ENCODE results near the gene ZNF32. TPM values are rescaled to one million over a fixed set of nuclear protein-coding genes. Genes with fewer than 3 reads are reported as not detected.

Gene ZNF32
- total RNA-seq, 8 experiments from 2014 or later, result 29.8 to 49.5 (median 38.2) TPM

DNA sequence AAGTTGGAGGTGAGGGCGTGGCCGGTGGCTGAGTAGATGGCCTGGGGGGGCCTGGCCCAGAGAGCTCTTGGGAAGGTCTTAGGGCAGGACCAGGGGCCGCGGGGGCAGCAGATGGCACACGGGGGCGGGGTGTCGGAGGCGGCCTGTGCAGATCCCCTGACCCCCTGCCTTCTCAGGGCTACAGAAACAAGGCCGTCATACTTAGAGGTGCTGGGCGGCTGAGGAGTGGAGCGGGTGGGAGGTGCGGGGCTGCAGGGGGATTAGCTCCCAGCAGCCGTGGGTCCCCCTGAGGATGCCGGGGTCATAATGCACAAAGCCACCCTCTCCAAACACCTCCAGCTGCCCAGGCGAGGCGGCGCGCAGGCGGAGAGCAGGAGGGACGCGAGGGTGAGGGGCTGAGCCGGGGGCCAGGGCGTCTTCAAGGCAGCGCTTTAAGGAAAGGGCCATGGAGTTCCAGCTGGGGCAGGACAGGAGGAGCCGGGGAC is 40.4 kb upstream of the ZNF32 start:
- H3K27ac ChIP-seq, result no peak overlapping the region

DNA sequence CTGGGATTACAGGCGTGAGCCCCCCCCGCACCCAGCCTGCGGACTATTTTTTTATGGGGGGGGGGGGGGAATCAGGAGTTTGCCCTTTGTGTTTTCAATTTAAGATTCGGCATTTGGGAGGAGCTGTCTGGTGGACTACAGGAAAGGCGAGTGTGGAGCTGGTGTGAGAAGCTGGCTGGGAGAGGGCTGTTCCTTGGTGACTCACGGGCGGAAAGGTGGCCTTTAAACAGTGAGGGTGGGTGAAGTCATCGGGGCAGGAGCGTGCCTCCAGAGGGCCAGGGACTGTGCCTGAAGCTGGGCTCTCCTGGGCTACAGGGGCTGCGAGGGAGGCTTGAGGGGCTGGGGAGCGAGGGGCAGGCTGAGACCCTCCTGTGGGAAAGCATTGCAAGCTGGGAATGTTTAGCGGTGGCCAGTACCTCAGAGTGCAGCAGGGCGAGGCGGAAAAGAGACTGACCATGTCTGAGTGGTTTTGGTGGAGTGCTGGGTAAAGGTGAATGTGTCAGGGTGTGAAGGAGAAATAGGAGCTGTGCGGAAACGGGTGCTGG is 39.7 kb upstream of the ZNF32 start:
- Histone ChIP-seq H3K4me1 (replicated peaks in 1 of 2) (peaks cover 0 to 6% of the 10 kb centered on the region in 2 donors), H3K27ac (no peak overlapping the region), H3K4me3 (no peak overlapping the region)
- in situ Hi-C loops (cut with MboI; ENCODE audit: low pct_unique_long_range_greater_than_20kb in 2 of 9, low sequenced_read_pairs in 9 of 9, unreplicated experiment in 9 of 9), result loop anchor here in 6 of 9 experiments (25.0 kb wide), 2 partner anchors 699 to 1174 kb away; partner anchors contain the start of gene CXCL12 (in 4 of the 6)
- WGBS, 10 experiments, result 86 to 100% methylated on average over 1 to 5 of the region's 16 CpGs; no CpG with 5 or more reads in 8 of the 10 experiments
- no peak for ATAC-seq (replicated peaks in 6 of 8)

More for the DNA sequence above, 40.4 kb upstream of the ZNF32 start:
- in situ Hi-C loops (cut with MboI; ENCODE audit: low pct_unique_long_range_greater_than_20kb in 2 of 9, low sequenced_read_pairs in 9 of 9, unreplicated experiment in 9 of 9), result loop anchor here in 6 of 9 experiments (25.0 kb wide), 2 partner anchors 698 to 1173 kb away; partner anchors contain the start of gene CXCL12 (in 4 of the 6)
- no peak for ATAC-seq (replicated peaks in 6 of 8)
- WGBS, 10 experiments, result 100% methylated on average over 2 of the region's 25 CpGs; no CpG with 5 or more reads in 9 of the 10 experiments
- Histone ChIP-seq H3K4me3 (no peak overlapping the region), H3K4me1 (replicated peaks in 1 of 2) (peaks cover 0 to 6% of the 10 kb centered on the region in 2 donors)

DNA sequence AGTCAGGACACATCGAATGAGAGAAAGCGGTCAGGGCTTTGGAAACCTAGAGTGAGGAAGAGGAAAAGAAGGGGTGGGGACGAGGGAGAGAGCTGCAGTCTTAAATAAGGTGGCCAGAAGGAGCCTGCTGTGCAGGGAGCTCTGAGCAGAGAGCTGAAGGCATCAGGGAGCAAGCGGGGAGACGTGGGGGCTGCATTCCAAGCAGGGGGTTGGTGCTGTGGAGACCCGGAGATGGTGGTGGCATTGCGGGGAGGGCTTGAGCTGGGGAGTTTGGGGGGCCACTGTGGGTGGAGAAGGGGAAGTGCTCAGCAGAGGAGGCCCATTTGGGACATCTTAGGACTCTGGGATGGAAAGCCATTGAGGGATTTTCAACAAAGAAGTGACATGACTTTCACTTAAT is 38.7 kb upstream of the ZNF32 start:
- Histone ChIP-seq H3K4me3 (no peak overlapping the region), H3K4me1 (replicated peaks in 1 of 2) (peaks cover 0 to 6% of the 10 kb centered on the region in 2 donors), H3K27ac (no peak overlapping the region)
- WGBS, 10 experiments, result 67 to 83% (median 75%) methylated on average over 1 to 3 of the region's 7 CpGs; no CpG with 5 or more reads in 7 of the 10 experiments
- in situ Hi-C loops (cut with MboI; ENCODE audit: low pct_unique_long_range_greater_than_20kb in 2 of 9, low sequenced_read_pairs in 9 of 9, unreplicated experiment in 9 of 9), result loop anchor here in 6 of 9 experiments (25.0 kb wide), 2 partner anchors 700 to 1175 kb away; partner anchors contain the start of gene CXCL12 (in 4 of the 6)
- no peak for ATAC-seq (replicated peaks in 6 of 8)

DNA sequence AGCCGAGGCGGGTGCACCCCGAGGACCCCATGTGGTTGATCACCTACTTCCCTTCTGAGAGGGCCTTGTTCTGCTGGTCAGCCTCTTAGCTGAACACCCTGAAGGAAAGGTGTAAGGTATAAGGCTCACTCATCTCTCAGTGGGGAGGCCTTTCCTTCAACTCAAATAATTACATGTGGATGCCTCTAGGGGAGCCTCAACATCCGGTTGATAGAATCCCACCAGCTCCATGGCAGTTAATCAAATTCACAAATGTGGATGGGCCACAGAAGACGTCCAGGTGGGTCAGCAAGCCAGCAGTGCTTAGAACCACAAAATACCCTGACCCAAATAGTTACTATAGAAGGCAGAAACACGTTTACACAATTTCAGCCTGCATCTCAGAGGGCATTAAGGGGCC is 37.7 kb upstream of the ZNF32 start:
- 25 to 93% (median 60%) methylated on average over 1 to 4 of the region's 6 CpGs; no CpG with 5 or more reads in 1 of the 10 experiments for WGBS, 10 experiments
- no peak for ATAC-seq (replicated peaks in 6 of 8)
- Histone ChIP-seq H3K4me3 (no peak overlapping the region), H3K4me1 (replicated peaks in 1 of 2) (peaks cover 0 to 6% of the 10 kb centered on the region in 2 donors), H3K27ac (no peak overlapping the region)
- in situ Hi-C loops (cut with MboI; ENCODE audit: low pct_unique_long_range_greater_than_20kb in 2 of 9, low sequenced_read_pairs in 9 of 9, unreplicated experiment in 9 of 9), result loop anchor here in 6 of 9 experiments (25.0 kb wide), 2 partner anchors 701 to 1176 kb away; partner anchors contain the start of gene CXCL12 (in 4 of the 6)

DNA sequence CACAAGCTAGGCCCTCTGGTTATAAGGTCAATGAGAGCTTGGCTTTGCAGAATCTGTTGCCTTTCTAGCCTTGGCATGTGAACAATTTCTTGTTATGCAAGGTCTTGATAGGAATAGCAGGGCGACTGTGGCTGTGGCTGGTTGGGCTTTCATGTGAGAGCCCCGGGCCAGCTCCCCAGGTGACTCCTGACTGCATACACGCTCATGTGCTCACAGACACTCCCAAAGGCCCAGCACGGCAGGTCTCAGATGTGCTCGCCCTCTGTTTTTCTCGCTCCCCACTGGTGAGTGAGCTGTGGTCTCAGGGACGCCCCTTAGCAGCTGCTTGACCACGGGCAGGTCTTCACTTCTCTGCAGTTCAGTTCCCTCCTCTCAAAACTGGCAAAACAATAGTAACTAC is 37.1 kb upstream of the ZNF32 start:
- Histone ChIP-seq H3K27ac (no peak overlapping the region), H3K4me3 (no peak overlapping the region), H3K4me1 (replicated peaks in 1 of 2) (peaks cover 0 to 6% of the 10 kb centered on the region in 2 donors)
- WGBS, 10 experiments, result 33 to 92% (median 73%) methylated on average over 1 to 8 of the region's 8 CpGs; no CpG with 5 or more reads in 4 of the 10 experiments
- in situ Hi-C loops (cut with MboI; ENCODE audit: low pct_unique_long_range_greater_than_20kb in 2 of 9, low sequenced_read_pairs in 9 of 9, unreplicated experiment in 9 of 9), result loop anchor here in 6 of 9 experiments (25.0 kb wide), 2 partner anchors 702 to 1177 kb away; partner anchors contain the start of gene CXCL12 (in 4 of the 6)
- ATAC-seq (replicated peaks in 6 of 8), result no peak

DNA sequence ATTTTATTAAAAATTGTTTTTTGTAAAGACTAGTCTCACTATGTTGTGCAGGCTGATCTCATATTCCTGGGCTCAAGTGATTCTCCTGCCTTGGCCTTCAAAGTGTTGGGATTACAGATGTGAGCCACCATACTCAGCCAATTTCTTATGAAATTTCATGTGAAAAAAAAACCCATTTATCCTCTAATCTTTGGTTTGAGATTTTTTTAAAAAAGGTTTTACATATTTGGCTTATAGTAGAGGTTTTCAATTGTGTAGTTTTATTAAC is 35.5 kb upstream of the ZNF32 start:
- no peak for ATAC-seq (replicated peaks in 6 of 8)
- in situ Hi-C loops (cut with MboI; ENCODE audit: low pct_unique_long_range_greater_than_20kb in 2 of 9, low sequenced_read_pairs in 9 of 9, unreplicated experiment in 9 of 9), result loop anchor here in 6 of 9 experiments (25.0 kb wide), 2 partner anchors 703 to 1178 kb away; partner anchors contain the start of gene CXCL12 (in 4 of the 6)

DNA sequence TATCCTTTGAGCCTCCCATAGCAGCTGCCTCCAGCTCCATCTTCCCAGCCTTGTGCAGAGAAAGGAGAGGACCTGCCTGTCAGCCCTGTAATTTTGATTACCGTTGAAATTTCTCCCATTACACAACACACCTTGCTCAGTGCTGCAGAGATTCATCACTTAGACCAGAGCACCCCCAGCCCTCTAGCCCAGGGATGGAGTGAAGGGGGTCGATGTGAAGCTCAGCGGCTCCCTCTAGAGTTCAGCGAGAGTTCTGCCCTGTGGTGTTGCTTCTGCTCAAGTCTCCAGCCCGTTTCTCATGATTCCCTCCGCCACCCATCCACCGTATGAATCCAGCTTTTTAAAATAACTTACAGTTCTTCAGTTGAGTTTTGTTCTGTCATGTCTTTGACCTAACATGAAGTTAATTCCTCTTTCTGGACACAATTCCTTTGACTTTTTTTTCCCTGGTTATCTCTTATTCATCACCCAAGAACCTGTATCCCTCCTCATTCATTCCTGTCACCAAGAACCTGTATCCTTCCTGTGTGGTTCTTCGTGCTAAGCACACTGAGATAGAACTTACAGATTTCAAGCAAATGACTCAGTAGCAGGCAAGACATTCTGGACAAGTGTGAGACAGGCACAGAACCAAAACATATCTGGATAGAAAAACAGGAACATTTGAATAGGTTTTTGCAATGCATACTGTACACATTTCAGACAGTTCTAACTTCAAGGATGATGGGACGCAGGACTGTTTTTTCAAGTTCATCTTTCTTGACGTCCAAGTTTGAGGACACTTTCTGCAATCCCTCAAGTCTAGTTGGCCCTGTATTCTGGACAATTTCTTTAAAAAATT is 35.0 kb upstream of the ZNF32 start:
- in situ Hi-C loops (cut with MboI; ENCODE audit: low pct_unique_long_range_greater_than_20kb in 2 of 9, low sequenced_read_pairs in 9 of 9, unreplicated experiment in 9 of 9), result loop anchor here in 6 of 9 experiments (25.0 kb wide), 2 partner anchors 704 to 1179 kb away; partner anchors contain the start of gene CXCL12 (in 4 of the 6)
- peak in 3 of 8 experiments; percentile 29 to 66 (median 64) for ATAC-seq (replicated peaks in 6 of 8)
- WGBS, 10 experiments, result 29 to 85% (median 53%) methylated on average over 2 to 8 of the region's 10 CpGs; no CpG with 5 or more reads in 1 of the 10 experiments
- H3K27ac ChIP-seq, result no peak overlapping the region
- H3K4me1 ChIP-seq (replicated peaks in 1 of 2), result no peaks in the 10 kb centered on the region
- H3K4me3 ChIP-seq, result no peak overlapping the region

More for the DNA sequence above, 35.5 kb upstream of the ZNF32 start:
- Histone ChIP-seq H3K4me3 (no peak overlapping the region), H3K4me1 (replicated peaks in 1 of 2) (no peaks in the 10 kb centered on the region), H3K27ac (no peak overlapping the region)

DNA sequence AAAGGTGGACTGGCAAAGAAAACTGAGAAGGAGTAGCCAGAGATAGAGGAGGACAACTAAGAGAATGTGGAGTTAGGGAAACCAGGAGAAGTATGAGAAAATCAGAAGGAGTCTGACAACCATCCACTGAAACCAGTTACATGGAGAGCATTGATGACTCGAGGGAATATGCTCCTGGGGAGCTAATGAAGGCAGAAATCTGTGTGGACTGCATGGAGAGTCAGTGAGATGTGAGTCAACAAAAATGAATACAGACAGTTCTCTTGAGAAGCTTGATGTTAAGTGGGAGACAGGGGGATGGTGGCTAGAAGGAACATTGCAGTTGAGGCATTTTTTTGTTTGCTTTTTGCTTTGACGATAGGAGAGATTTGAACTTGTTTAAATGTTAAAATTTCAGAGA is 34.3 kb upstream of the ZNF32 start:
- no peak overlapping the region for H3K27ac ChIP-seq
- no peak overlapping the region for H3K4me3 ChIP-seq
- WGBS, 10 experiments, result 0 to 86% (median 72%) methylated on average over 1 to 2 of the region's 2 CpGs; no CpG with 5 or more reads in 2 of the 10 experiments
- ATAC-seq (replicated peaks in 6 of 8), result peak in 1 of 8 experiments; percentile 40
- H3K4me1 ChIP-seq (replicated peaks in 1 of 2), result no peaks in the 10 kb centered on the region
- in situ Hi-C loops (cut with MboI; ENCODE audit: low pct_unique_long_range_greater_than_20kb in 2 of 9, low sequenced_read_pairs in 9 of 9, unreplicated experiment in 9 of 9), result loop anchor here in 6 of 9 experiments (25.0 kb wide), 2 partner anchors 704 to 1179 kb away; partner anchors contain the start of gene CXCL12 (in 4 of the 6)

DNA sequence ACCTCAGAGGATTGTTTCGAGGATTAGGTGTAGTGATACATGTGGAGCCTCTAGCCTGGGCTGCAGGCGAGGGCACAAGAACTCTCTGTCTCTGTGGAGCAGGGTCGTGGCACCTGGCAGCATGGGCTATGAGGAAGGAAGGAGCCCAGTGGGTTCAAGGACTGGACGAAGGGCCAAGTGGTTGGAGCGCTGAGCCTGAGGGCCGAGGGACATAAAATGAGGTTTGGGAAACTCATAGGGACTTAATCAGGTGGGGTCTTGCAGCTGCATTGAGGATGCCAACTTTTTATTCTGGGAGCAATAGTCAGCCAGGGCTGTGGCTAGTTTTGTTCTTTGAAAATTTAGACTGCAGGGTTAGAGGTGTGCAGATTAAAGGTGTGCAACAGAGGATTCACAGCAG is 33.0 kb upstream of the ZNF32 start:
- H3K4me3 ChIP-seq, result no peak overlapping the region
- WGBS, 10 experiments, result 0 to 100% (median 78%) methylated on average over 1 to 6 of the region's 6 CpGs; no CpG with 5 or more reads in 4 of the 10 experiments
- H3K27ac ChIP-seq, result no peak overlapping the region
- H3K4me1 ChIP-seq (replicated peaks in 1 of 2), result no peaks in the 10 kb centered on the region
- no peak for ATAC-seq (replicated peaks in 6 of 8)
- in situ Hi-C loops (cut with MboI; ENCODE audit: low pct_unique_long_range_greater_than_20kb in 2 of 9, low sequenced_read_pairs in 9 of 9, unreplicated experiment in 9 of 9), result loop anchor here in 6 of 9 experiments (25.0 kb wide), 2 partner anchors 706 to 1181 kb away; partner anchors contain the start of gene CXCL12 (in 4 of the 6)

DNA sequence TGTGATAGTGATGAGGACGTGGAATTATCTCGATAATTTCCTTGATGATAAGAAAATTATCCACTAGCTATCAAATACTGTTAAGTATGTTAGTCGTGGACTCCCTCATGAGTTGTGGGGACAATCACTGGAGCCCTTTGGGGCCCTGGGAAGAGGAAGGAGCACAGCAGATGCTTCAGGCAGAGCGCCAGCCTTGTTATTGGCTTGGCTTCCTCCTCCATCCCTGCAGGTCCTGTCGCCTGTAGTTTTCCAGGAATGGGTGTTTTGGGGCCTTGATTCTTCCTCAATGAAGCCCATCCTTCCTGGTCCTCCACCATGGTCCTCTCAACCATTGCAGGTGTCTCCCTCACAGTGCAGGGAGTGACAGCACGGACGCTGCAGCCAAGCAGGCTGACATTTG is 32.5 kb upstream of the ZNF32 start:
- no peak overlapping the region for H3K27ac ChIP-seq
- H3K4me1 ChIP-seq (replicated peaks in 1 of 2), result no peaks in the 10 kb centered on the region
- no peak overlapping the region for H3K4me3 ChIP-seq
- WGBS, 10 experiments, result 20 to 100% (median 83%) methylated on average over 2 to 5 of the region's 7 CpGs; no CpG with 5 or more reads in 3 of the 10 experiments
- ATAC-seq (replicated peaks in 6 of 8), result no peak
- in situ Hi-C loops (cut with MboI; ENCODE audit: low pct_unique_long_range_greater_than_20kb in 2 of 9, low sequenced_read_pairs in 9 of 9, unreplicated experiment in 9 of 9), result loop anchor here in 6 of 9 experiments (25.0 kb wide), 2 partner anchors 706 to 1181 kb away; partner anchors contain the start of gene CXCL12 (in 4 of the 6)

DNA sequence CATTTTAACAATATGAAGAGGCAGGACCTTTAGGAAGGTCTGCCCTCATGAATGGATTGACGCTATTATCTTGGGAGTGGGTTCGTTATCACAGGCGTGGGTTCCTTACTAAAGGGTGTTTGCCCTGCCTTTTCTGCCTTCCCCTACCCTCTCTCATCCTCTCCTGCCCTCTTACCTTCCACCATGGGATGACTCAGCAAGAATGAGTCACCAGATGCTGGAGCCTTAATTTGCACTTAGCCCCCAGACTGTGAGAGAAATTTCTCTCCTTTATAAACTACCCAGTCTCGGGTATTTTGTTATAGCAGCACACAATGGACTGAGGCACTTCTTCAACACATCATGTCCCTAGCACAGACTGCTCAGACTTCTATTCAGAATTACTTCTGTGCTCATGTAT is 31.4 kb upstream of the ZNF32 start:
- Histone ChIP-seq H3K4me1 (replicated peaks in 1 of 2) (no peaks in the 10 kb centered on the region), H3K27ac (no peak overlapping the region), H3K4me3 (no peak overlapping the region)
- in situ Hi-C loops (cut with MboI; ENCODE audit: low pct_unique_long_range_greater_than_20kb in 2 of 9, low sequenced_read_pairs in 9 of 9, unreplicated experiment in 9 of 9), result loop anchor here in 6 of 9 experiments (25.0 kb wide), 2 partner anchors 707 to 1182 kb away; partner anchors contain the start of gene CXCL12 (in 4 of the 6)
- WGBS, 10 experiments, result 20 to 100% (median 86%) methylated on average over 1 to 4 of the region's 4 CpGs; no CpG with 5 or more reads in 3 of the 10 experiments
- peak in 2 of 8 experiments; percentile 18 to 29 for ATAC-seq (replicated peaks in 6 of 8)

DNA sequence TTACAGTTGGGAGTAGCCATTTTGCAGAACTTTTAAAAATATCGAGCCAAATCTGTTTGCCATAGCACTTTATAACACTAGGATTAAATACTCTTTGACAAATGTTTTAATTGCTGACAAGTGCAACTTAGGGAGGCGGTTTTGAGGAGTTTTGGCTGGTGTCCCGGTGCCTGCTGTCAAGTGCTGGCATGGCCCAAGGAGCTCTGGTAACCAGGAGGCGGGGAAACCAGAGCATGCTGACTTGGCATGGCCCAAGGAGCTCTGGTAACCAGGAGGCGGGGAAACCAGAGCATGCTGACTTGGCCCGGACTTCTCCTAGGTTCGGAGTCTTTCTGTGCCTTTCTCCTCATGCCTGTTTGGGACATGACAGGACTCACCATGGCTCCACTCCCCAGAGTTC is 30.8 kb upstream of the ZNF32 start:
- Histone ChIP-seq H3K4me1 (replicated peaks in 1 of 2) (no peaks in the 10 kb centered on the region), H3K27ac (no peak overlapping the region), H3K4me3 (no peak overlapping the region)
- in situ Hi-C loops (cut with MboI; ENCODE audit: low pct_unique_long_range_greater_than_20kb in 2 of 9, low sequenced_read_pairs in 9 of 9, unreplicated experiment in 9 of 9), result loop anchor here in 6 of 9 experiments (10.0 to 25.0 kb wide), 3 partner anchors 708 to 1185 kb away; partner anchors contain the start of gene CXCL12 (in 4 of the 6)
- 0 to 100% (median 74%) methylated on average over 1 to 6 of the region's 7 CpGs for WGBS, 10 experiments
- ATAC-seq (replicated peaks in 6 of 8), result no peak

All from motor neuron (in vitro differentiated cells).